GM12878 (cell line): ENCODE results near the gene VPS54.

Experiments
- BACH1 ChIP-seq: fragments of 450-650 bp; IDR thresholded peaks from 2 replicates; pipeline ENCODE4 v1.6.1; 2017; ENCODE audit warnings: mild to moderate bottlenecking, borderline replicate concordance
- CTCF ChIP-seq, 3 experiments: IDR thresholded peaks in 2 of 3; conservative IDR thresholded peaks in 1 of 3; 2 replicates each; pipeline ENCODE4 v1.5.1; 2011; ENCODE audit warnings: low read depth in 3 of 3, low read length in 3 of 3, mild to moderate bottlenecking in 3 of 3, control low read depth in 2 of 3, moderate library complexity in 2 of 3, inconsistent platforms in 1 of 3, mixed read lengths in 1 of 3; ENCODE audit not compliant: control insufficient read depth in 2 of 3, insufficient read depth in 1 of 3; ENCODE audit errors: extremely low read depth in 1 of 3
- E2F4 ChIP-seq: IDR thresholded peaks from 2 replicates; pipeline ENCODE4 v1.6.1; 2012; ENCODE audit warnings: low read depth, low read length, improper control_type of control experiment
- EZH2 ChIP-seq: IDR thresholded peaks from 2 replicates; pipeline ENCODE4 v1.6.1; 2012; ENCODE audit warnings: low read depth, mild to moderate bottlenecking, control low read depth, inconsistent platforms, low read length, borderline replicate concordance; ENCODE audit not compliant: control insufficient read depth
- HDAC2 ChIP-seq: fragments of 200-600 bp; sonication (generic); IDR thresholded peaks from 2 replicates; pipeline ENCODE4 v1.6.1; 2017
- JUND ChIP-seq: IDR thresholded peaks from 2 replicates; pipeline ENCODE4 v1.6.1; 2012; ENCODE audit warnings: low read depth, mild to moderate bottlenecking, low read length, improper control_type of control experiment, moderate library complexity
- MAX ChIP-seq: IDR thresholded peaks from 2 replicates; pipeline ENCODE4 v1.6.1; 2012; ENCODE audit warnings: low read depth, low read length, improper control_type of control experiment
- POLR2A ChIP-seq: IDR thresholded peaks from 2 replicates; pipeline ENCODE4 v1.6.1; 2011; ENCODE audit warnings: low read depth, mild to moderate bottlenecking, low read length
- RCOR1 ChIP-seq: conservative IDR thresholded peaks from 2 replicates; pipeline ENCODE4 v1.6.1; 2012; ENCODE audit warnings: low read depth, low read length, improper control_type of control experiment
- SUZ12 ChIP-seq: fragments of 200-600 bp; sonication (generic); IDR thresholded peaks from one replicate; pipeline ENCODE4 v1.6.1; 2018; ENCODE audit warnings: antibody characterized with exemption, mild to moderate bottlenecking; ENCODE audit not compliant: unreplicated experiment
- YBX1 ChIP-seq: fragments of 450-650 bp; IDR thresholded peaks from 2 replicates; pipeline ENCODE4 v1.6.1; 2016; ENCODE audit warnings: antibody characterized with exemption
- ZNF24 ChIP-seq: fragments of 450-650 bp; IDR thresholded peaks from 2 replicates; pipeline ENCODE4 v1.6.1; 2017; ENCODE audit warnings: antibody characterized with exemption, mild to moderate bottlenecking
- TF ChIP-seq, protein P1 (sequence below): fragments of 450-650 bp; formaldehyde crosslinking; IDR thresholded peaks from 2 replicates; pipeline ENCODE4 v1.4.0; 2020; ENCODE audit warnings: mild to moderate bottlenecking, moderate library complexity

DNA sequence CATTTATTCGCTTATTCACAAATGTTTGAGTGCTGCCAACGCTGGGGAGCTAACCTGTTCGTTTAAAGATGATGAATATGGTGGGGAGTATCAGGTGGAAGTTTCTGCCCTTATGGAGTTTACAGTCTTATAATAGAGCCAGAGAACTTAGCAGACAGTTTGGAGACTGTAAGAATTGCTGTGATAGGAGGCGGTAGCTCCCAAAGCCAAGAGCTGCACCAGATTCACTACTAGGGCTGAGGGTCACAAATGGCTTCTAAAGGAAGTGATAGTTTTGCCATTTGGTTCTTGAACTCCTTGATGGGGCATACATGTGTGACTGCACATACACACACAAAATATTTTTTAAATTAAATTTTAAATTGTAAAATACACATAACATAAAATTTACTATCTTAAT, 148.5 kb downstream of the VPS54 start:
- no peak for TF ChIP-seq CTCF (IDR thresholded peaks at IDR 0.05 in 2 of 3, conservative IDR thresholded peaks at IDR 0.05 in 1 of 3; ENCODE audit: control insufficient read depth in 2 of 3, extremely low read depth in 1 of 3, insufficient read depth in 1 of 3, low read depth in 3 of 3, low read length in 3 of 3)
- TF ChIP-seq, protein P1, sequence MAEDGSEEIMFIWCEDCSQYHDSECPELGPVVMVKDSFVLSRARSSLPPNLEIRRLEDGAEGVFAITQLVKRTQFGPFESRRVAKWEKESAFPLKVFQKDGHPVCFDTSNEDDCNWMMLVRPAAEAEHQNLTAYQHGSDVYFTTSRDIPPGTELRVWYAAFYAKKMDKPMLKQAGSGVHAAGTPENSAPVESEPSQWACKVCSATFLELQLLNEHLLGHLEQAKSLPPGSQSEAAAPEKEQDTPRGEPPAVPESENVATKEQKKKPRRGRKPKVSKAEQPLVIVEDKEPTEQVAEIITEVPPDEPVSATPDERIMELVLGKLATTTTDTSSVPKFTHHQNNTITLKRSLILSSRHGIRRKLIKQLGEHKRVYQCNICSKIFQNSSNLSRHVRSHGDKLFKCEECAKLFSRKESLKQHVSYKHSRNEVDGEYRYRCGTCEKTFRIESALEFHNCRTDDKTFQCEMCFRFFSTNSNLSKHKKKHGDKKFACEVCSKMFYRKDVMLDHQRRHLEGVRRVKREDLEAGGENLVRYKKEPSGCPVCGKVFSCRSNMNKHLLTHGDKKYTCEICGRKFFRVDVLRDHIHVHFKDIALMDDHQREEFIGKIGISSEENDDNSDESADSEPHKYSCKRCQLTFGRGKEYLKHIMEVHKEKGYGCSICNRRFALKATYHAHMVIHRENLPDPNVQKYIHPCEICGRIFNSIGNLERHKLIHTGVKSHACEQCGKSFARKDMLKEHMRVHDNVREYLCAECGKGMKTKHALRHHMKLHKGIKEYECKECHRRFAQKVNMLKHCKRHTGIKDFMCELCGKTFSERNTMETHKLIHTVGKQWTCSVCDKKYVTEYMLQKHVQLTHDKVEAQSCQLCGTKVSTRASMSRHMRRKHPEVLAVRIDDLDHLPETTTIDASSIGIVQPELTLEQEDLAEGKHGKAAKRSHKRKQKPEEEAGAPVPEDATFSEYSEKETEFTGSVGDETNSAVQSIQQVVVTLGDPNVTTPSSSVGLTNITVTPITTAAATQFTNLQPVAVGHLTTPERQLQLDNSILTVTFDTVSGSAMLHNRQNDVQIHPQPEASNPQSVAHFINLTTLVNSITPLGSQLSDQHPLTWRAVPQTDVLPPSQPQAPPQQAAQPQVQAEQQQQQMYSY, result no peak
- TF ChIP-seq ZNF24, result no peak
- no peak for TF ChIP-seq E2F4
- no peak for TF ChIP-seq SUZ12
- TF ChIP-seq MAX, result no peak
- TF ChIP-seq YBX1, result no peak
- TF ChIP-seq POLR2A, result no peak
- TF ChIP-seq HDAC2, result no peak
- no peak for TF ChIP-seq BACH1
- no peak for TF ChIP-seq RCOR1
- no peak for TF ChIP-seq JUND
- TF ChIP-seq EZH2, result no peak
